GM12878 (cell line): Measurements from ENCODE around the gene SMPD1. TPM values are rescaled to one million over a fixed set of nuclear protein-coding genes. Genes with fewer than 3 reads are reported as not detected.

Experiments
- ATAC-seq: fragments of 200-7000 bp; cut with Tn5 transposase; 3 replicates; pipeline ENCODE4 v1.9.1; 2020; ENCODE audit warnings: mild to moderate bottlenecking, moderate library complexity
- BruUV-seq: library from RNA; stranded (reverse); fragments of 400-500 nt; replicated peaks from 2 replicates; lab custom pipeline; 2021; lab: Mats Ljungman, UMichigan
- CTCF ChIA-PET: fragments of 300-600 bp; sonication (Branson Sonifier 250); formaldehyde crosslinking; extraction: SDS; loops from one replicate; lab custom pipeline; 2021; ENCODE audit warnings: inconsistent platforms; lab: Yijun Ruan, JAX
- POLR2A ChIA-PET: fragments of 350-600 bp; formaldehyde crosslinking; extraction: SDS; loops from one replicate; lab custom pipeline; 2021; ENCODE audit warnings: inconsistent platforms; lab: Charles Lee
- RAD21 ChIA-PET: fragments of 300-600 bp; sonication (Branson Sonifier 250); formaldehyde crosslinking; loops from one replicate; lab custom pipeline; 2023; ENCODE audit warnings: antibody characterized with exemption; ENCODE audit not compliant: unreplicated experiment; lab: Charles Lee
- SMC1A ChIA-PET: fragments of 300-600 bp; sonication (Branson Sonifier 250); formaldehyde crosslinking; loops from one replicate; lab custom pipeline; 2023; ENCODE audit not compliant: unreplicated experiment, uncharacterized antibody; lab: Charles Lee
- DNase-seq: peaks from one replicate; pipeline ENCODE4 v3.0.0-alpha.2; 2011; ENCODE audit warnings: low read depth, low spot score
- FAIRE-seq: peaks from 3 replicates; lab custom pipeline; 2011; peaks lifted over from hg19 to GRCh38; lab: Jason Lieb, UNC
- H2AFZ ChIP-seq: 2 replicates; pipeline ENCODE4 v1.6.0; 2011; ENCODE audit warnings: low read depth, low read length, control low read depth; ENCODE audit not compliant: control insufficient read depth
- H3K27ac ChIP-seq: 2 replicates; pipeline ENCODE4 v1.5.1; 2011; ENCODE audit warnings: control low read depth; ENCODE audit not compliant: control insufficient read depth, insufficient read depth
- H3K27me3 ChIP-seq, 2 experiments: replicated peaks in 1 of 2; 2 replicates each; pipeline versions ENCODE4 v1.6.0 to v1.6.1; 2011; ENCODE audit warnings: low read length in 1 of 2; ENCODE audit not compliant: control insufficient read depth in 2 of 2, insufficient read depth in 2 of 2
- H3K36me3 ChIP-seq, 2 experiments: 2 replicates each; pipeline ENCODE4 v1.5.1; 2011; ENCODE audit warnings: low read length in 1 of 2; ENCODE audit not compliant: control insufficient read depth in 2 of 2, insufficient read depth in 2 of 2
- H3K4me1 ChIP-seq: 2 replicates; pipeline ENCODE4 v1.6.1; 2011; ENCODE audit warnings: mild to moderate bottlenecking, low read length, moderate library complexity, mixed read lengths; ENCODE audit not compliant: control insufficient read depth, insufficient read depth
- H3K4me2 ChIP-seq: 2 replicates; pipeline ENCODE4 v1.6.0; 2011; ENCODE audit warnings: control low read depth; ENCODE audit not compliant: control insufficient read depth, insufficient read depth
- H3K4me3 ChIP-seq: fragments of 200-600 bp; sonication (generic); 2 replicates; pipeline ENCODE4 v1.5.1; 2016
- H3K79me2 ChIP-seq: 2 replicates; pipeline ENCODE4 v1.6.0; 2011; ENCODE audit warnings: low read length; ENCODE audit not compliant: control insufficient read depth, insufficient read depth
- H3K9ac ChIP-seq: 2 replicates; pipeline ENCODE4 v1.8.0; 2011; ENCODE audit warnings: low read length, control low read depth, mixed read lengths; ENCODE audit not compliant: control insufficient read depth, insufficient read depth
- H3K9me3 ChIP-seq: replicated peaks from 3 replicates; pipeline ENCODE4 v1.5.1; 2011; ENCODE audit warnings: mild to moderate bottlenecking, low read length; ENCODE audit not compliant: control insufficient read depth, insufficient read depth
- H4K20me1 ChIP-seq: 2 replicates; pipeline ENCODE4 v1.6.0; 2011; ENCODE audit not compliant: control insufficient read depth, insufficient read depth
- ATF3 ChIP-seq: IDR thresholded peaks from 2 replicates; pipeline ENCODE4 v1.6.1; 2011; ENCODE audit warnings: low read depth, mild to moderate bottlenecking, low read length, moderate library complexity, borderline replicate concordance; ENCODE audit errors: extremely low read depth
- BCLAF1 ChIP-seq: fragments of 450-650 bp; IDR thresholded peaks from 2 replicates; pipeline ENCODE4 v1.6.1; 2017; ENCODE audit warnings: antibody characterized with exemption, mild to moderate bottlenecking, moderate library complexity
- BHLHE40 ChIP-seq, 2 experiments: fragments of 450-650 bp in 1 of 2; IDR thresholded peaks; 2 replicates each; pipeline ENCODE4 v1.6.1; 2011 to 2017; ENCODE audit warnings: low read depth in 2 of 2, borderline replicate concordance in 1 of 2, improper control_type of control experiment in 1 of 2, low read length in 1 of 2, mild to moderate bottlenecking in 1 of 2
- EED ChIP-seq: sonication (generic); IDR thresholded peaks from 2 replicates; pipeline ENCODE4 v1.6.1; 2016; ENCODE audit warnings: antibody characterized with exemption, low read depth
- HDAC6 ChIP-seq: fragments of 200-600 bp; sonication (generic); IDR thresholded peaks from one replicate; pipeline ENCODE4 v1.8.0; 2017; ENCODE audit warnings: antibody characterized with exemption; ENCODE audit not compliant: unreplicated experiment
- RAD51 ChIP-seq: fragments of 450-650 bp; IDR thresholded peaks from 2 replicates; pipeline ENCODE4 v1.6.1; 2016; ENCODE audit warnings: moderate library complexity, mild to moderate bottlenecking, inconsistent platforms
- RUNX3 ChIP-seq: IDR thresholded peaks from 2 replicates; pipeline ENCODE4 v1.6.1; 2012; ENCODE audit warnings: low read length, inconsistent platforms
- SP1 ChIP-seq: IDR thresholded peaks from one replicate; pipeline ENCODE4 v1.6.1; 2011; ENCODE audit warnings: low read depth, low read length
- SPI1 ChIP-seq: IDR thresholded peaks from 2 replicates; pipeline ENCODE4 v1.6.1; 2011; ENCODE audit warnings: low read depth, mild to moderate bottlenecking, low read length, moderate library complexity, borderline replicate concordance; ENCODE audit not compliant: insufficient read depth
- USF1 ChIP-seq: IDR thresholded peaks from 2 replicates; pipeline ENCODE4 v1.6.1; 2011; ENCODE audit warnings: borderline replicate concordance, low read depth, mild to moderate bottlenecking, moderate library complexity, mixed read lengths, low read length; ENCODE audit not compliant: insufficient read depth; ENCODE audit errors: extremely low read length
- USF2 ChIP-seq: IDR thresholded peaks from 2 replicates; pipeline ENCODE4 v1.6.1; 2011; ENCODE audit warnings: low read depth, low read length, improper control_type of control experiment, borderline replicate concordance
- WGBS: methylation state at CpG from one replicate; pipeline ENCODE4 v1.1.6; 2016; ENCODE audit warnings: low lambda C conversion rate; ENCODE audit not compliant: insufficient replicate concordance, insufficient coverage; ENCODE audit errors: missing lambda C conversion rate; 5-methylcytosine and 5-hydroxymethylcytosine counted together
- in situ Hi-C: fragments of 300-500 bp; cut with MboI; formaldehyde crosslinking; loops from 9 replicates; pipeline ENCODE4 v1.14.3; 2018; ENCODE audit warnings: mixed read lengths
- intact Hi-C: fragments of 100-400 bp; cut with micrococcal nuclease; formaldehyde crosslinking; loops from one replicate; pipeline ENCODE4 v1.14.2; 2022; ENCODE audit not compliant: unreplicated experiment
- polyA plus RNA-seq, 11 experiments: library from polyadenylated mRNA; depleted of rRNA in 4 of 11; unstranded in 6 of 11; stranded (reverse) in 5 of 11; fragments of >200 nt; fragmentation: Nextera tagmentation in 4 of 11; fragmentation: Illumina TruSeq in 1 of 11; extraction: Ambion mirVana in 4 of 11; extraction: Trizol in 1 of 11; gene quantifications; 1 replicate in 1 of 11; 2 replicates in 10 of 11; pipeline versions ENCODE4 v1.2.1 to v1.2.3, GENCODE V29; 2011 to 2016; ENCODE audit warnings: inconsistent platforms in 2 of 11, missing spikeins in 2 of 11, low read depth in 1 of 11
- total RNA-seq, 4 experiments: library from RNA; depleted of rRNA in 3 of 4; stranded (reverse); fragments of >200 nt in 3 of 4; fragmentation: Illumina TruSeq in 1 of 4; extraction: Trizol in 1 of 4; gene quantifications; 2 replicates each; pipeline versions ENCODE4 v1.2.1 to v1.2.3, GENCODE V29; 2013 to 2021

Gene SMPD1
- total and polyA plus RNA-seq, 10 of the 15 experiments (the other 5 are each of a cell fraction or from before 2014, with no cell fraction given), result 1.4 to 13.7 (median 6.2) TPM

- no peaks in the 10 kb centered on the region for H3K79me2 ChIP-seq
- DNase-seq (no peak), FAIRE-seq (no peak), ATAC-seq (0 out of 3 replicates have a peak, but pooled peaks have one; percentile 10)
- BruUV-seq, result no TSS peak
- ChIA-PET RAD21 (interaction anchor here (1.0 to 14.2 kb wide), 4 partner anchors 43 to 245 kb away, joined by 4 to 305 read pairs (median 10); partner anchors contain the start of genes ARFIP2, MRPL17 and TIMM10B), CTCF (interaction anchor here (0.6 to 17.4 kb wide), 17 partner anchors 8 to 320 kb away, joined by 3 to 560 read pairs (median 5); partner anchors contain the start of genes ARFIP2 and TIMM10B), POLR2A (interaction anchor here (0.7 kb wide), 1 partner anchor 37 kb away, joined by 3 read pairs; no protein-coding TSS in a partner anchor), SMC1A (interaction anchor here (0.5 to 12.8 kb wide), 7 partner anchors 14 to 1124 kb away, joined by 3 to 293 read pairs (median 4); no protein-coding TSS in a partner anchor)
- H3K4me2 ChIP-seq, result no peak overlapping the region
- peak overlapping the region; percentile 26; the same call in 1 of the 2 replicates for H2AFZ ChIP-seq
- H3K27me3 ChIP-seq, result no peaks in the 10 kb centered on the region
- H3K36me3 ChIP-seq, result no peaks in the 10 kb centered on the region
- intact Hi-C loops, result no loop called here
- H3K27ac ChIP-seq, result no peak overlapping the region
- H4K20me1 ChIP-seq, result no peaks in the 10 kb centered on the region
- H3K4me3 ChIP-seq, result no peak overlapping the region
- in situ Hi-C loops, result no loop called here
- no peaks in the 10 kb centered on the region for H3K9me3 ChIP-seq
- H3K4me1 ChIP-seq, result peaks cover 17% of the 10 kb centered on the region
- TF ChIP-seq ATF3 (0 out of 2 replicates have a peak, but pooled peaks have one; percentile 16), RAD51 (peak; percentile 50; the same call in 1 of the 2 replicates), RUNX3 (0 out of 2 replicates have a peak, but pooled peaks have one; percentile 16), EED (peak; percentile 36; the same call in 1 of the 2 replicates), BCLAF1 (no peak), USF2 (peak; percentile 5; the same call in 1 of the 2 replicates), HDAC6 (no peak), BHLHE40 (IDR thresholded peaks at IDR 0.05; ENCODE audit: borderline replicate concordance in 1 of 2, low read depth in 2 of 2, low read length in 1 of 2) (peak in 1 of 2 experiments; percentile 32; a peak in 2 of 4 replicates), USF1 (peak; percentile 77), SP1 (no peak), SPI1 (peak; percentile 30; the same call in 1 of the 2 replicates)
- no peak overlapping the region for H3K9ac ChIP-seq
- WGBS, result 33% methylated on average over 3 of the region's 3 CpGs
Measured at GRCh38 chr11:6437993-6438392, 47.7 kb downstream of the SMPD1 start.
